GM12891 (cell line): ENCODE measurements around the gene MADD.

Experiments
- POLR2A ChIP-seq: IDR thresholded peaks from 2 replicates; pipeline ENCODE4 v1.6.1; 2011; ENCODE audit warnings: low read depth, low read length, control low read depth
- POLR2AphosphoS5 ChIP-seq: IDR thresholded peaks from 2 replicates; pipeline ENCODE4 v1.6.1; 2011; ENCODE audit warnings: low read depth, low read length, control low read depth

GRCh38 chr11:47269829-47270305, at the start of gene MADD:
- TF ChIP-seq POLR2A (peak; percentile 69), POLR2AphosphoS5 (peak; percentile 74)
